Activated CD4-positive, alpha-beta T cell treated with anti-CD3 and anti-CD28 coated beads for 36 hours (primary cell): ENCODE results near the gene KCNK13. TPM values are rescaled to one million over a fixed set of nuclear protein-coding genes. Genes with fewer than 3 reads are reported as not detected.
"Not testable (repeated sequence)": the region's sequence is repeated elsewhere in the genome, so short reads cannot be mapped to it uniquely, and the experiment has no call there.

ENCODE experiments used
- ATAC-seq: fragments of 200-7000 bp; cut with Tn5 transposase; one replicate; pipeline ENCODE4 v1.10.0; 2021; ENCODE audit warnings: mild to moderate bottlenecking, moderate library complexity
- CTCF ChIA-PET: fragments of 350-600 bp; sonication (Branson Sonifier 250); formaldehyde crosslinking; loops from one replicate; lab custom pipeline; 2021; ENCODE audit warnings: antibody characterized with exemption; lab: Charles Lee
- POLR2A ChIA-PET: fragments of 350-600 bp; sonication (Branson Sonifier 250); formaldehyde crosslinking; loops from one replicate; lab custom pipeline; 2021; ENCODE audit warnings: antibody characterized with exemption, inconsistent platforms; lab: Charles Lee
- DNase-seq: peaks from one replicate; pipeline ENCODE4 v3.0.0-alpha.2; 2020
- H3K27ac Mint-ChIP-seq: one replicate; pipeline ENCODE4 v1.8.0; 2021; ENCODE audit warnings: mixed read lengths
- H3K27me3 Mint-ChIP-seq: one replicate; pipeline ENCODE4 v1.8.0; 2021; ENCODE audit warnings: mixed read lengths
- H3K36me3 Mint-ChIP-seq: one replicate; pipeline ENCODE4 v1.8.0; 2021; ENCODE audit warnings: low read depth, mixed read lengths
- H3K4me1 Mint-ChIP-seq: one replicate; pipeline ENCODE4 v1.8.0; 2021; ENCODE audit warnings: mixed read lengths
- H3K4me3 Mint-ChIP-seq: one replicate; pipeline ENCODE4 v1.8.0; 2021; ENCODE audit warnings: mild to moderate bottlenecking, moderate library complexity, mixed read lengths
- H3K9me3 Mint-ChIP-seq: one replicate; pipeline ENCODE4 v1.8.0; 2021; ENCODE audit warnings: low read depth, mixed read lengths
- intact Hi-C, 2 experiments: fragments of 100-400 bp; cut with DNase I in 1 of 2; cut with micrococcal nuclease in 1 of 2; formaldehyde crosslinking; loops; one replicate each; pipeline versions ENCODE4 v1.14.2 to v1.15.1; 2022 to 2024; cut with DNase I, micrococcal nuclease
- total RNA-seq, 2 experiments: library from RNA; stranded (reverse); gene quantifications; one replicate each; pipeline ENCODE4 v1.2.3, GENCODE V29; 2021

The KCNK13 gene
- not detected for total RNA-seq

- Mint-ChIP-seq H3K36me3 (no peaks in the 10 kb centered on the region), H3K27ac (no peak within 1 kb of the TSS), H3K4me1 (peaks cover 24% of the 10 kb centered on the region), H3K27me3 (peaks cover 59% of the 10 kb centered on the region), H3K9me3 (no peaks in the 10 kb centered on the region), H3K4me3 (peak within 1 kb of the TSS; percentile 64)
- intact Hi-C loops, result loop anchor here in 1 of 2 experiments (5.0 kb wide), 1 partner anchor 104 kb away; the partner anchor contains the start of gene TDP1
- ChIA-PET CTCF (interaction anchor here (0.7 to 1.3 kb wide), 5 partner anchors 18 to 818 kb away, joined by 3 to 5 read pairs (median 3); no protein-coding TSS in a partner anchor), POLR2A (no interaction called here)
- ATAC-seq (no peak), DNase-seq (peak; percentile 22)
Measured at GRCh38 chr14:90061685-90062126, at the start of gene KCNK13. KCNK13 (plus strand) TSS chr14:90061994; CDS start chr14:90062206, 212 bp downstream.

- no peak for DNase-seq
- ChIA-PET CTCF (interaction anchor here (0.6 to 1.0 kb wide), 4 partner anchors 40 to 227 kb away, joined by 3 read pairs; no protein-coding TSS in a partner anchor), POLR2A (no interaction called here)
- Mint-ChIP-seq H3K27ac (no peak overlapping the region), H3K27me3 (no peaks in the 10 kb centered on the region), H3K4me3 (no peak overlapping the region), H3K9me3 (no peaks in the 10 kb centered on the region), H3K36me3 (peaks cover 73% of the 10 kb centered on the region), H3K4me1 (peaks cover 5% of the 10 kb centered on the region)
- intact Hi-C loops, result no loop called here
- ATAC-seq, result no peak
Measured at GRCh38 chr14:90017371-90017770, 44.4 kb upstream of the KCNK13 start.

- Mint-ChIP-seq H3K27me3 (no peaks in the 10 kb centered on the region), H3K9me3 (no peaks in the 10 kb centered on the region), H3K4me1 (peaks cover 5% of the 10 kb centered on the region), H3K4me3 (no peak overlapping the region), H3K36me3 (peaks cover 77% of the 10 kb centered on the region), H3K27ac (no peak overlapping the region)
- POLR2A ChIA-PET, result no interaction called here
- CTCF ChIA-PET, result no interaction called here
- no peak for ATAC-seq
- intact Hi-C loops, result no loop called here
- no peak for DNase-seq
Measured at GRCh38 chr14:90019824-90020523, 41.8 kb upstream of the KCNK13 start.

GRCh38 chr14:90023176-90023896 is 38.5 kb upstream of the KCNK13 start:
- ChIA-PET POLR2A (interaction anchor here (0.6 kb wide), 1 partner anchor 726 kb away, joined by 7 read pairs; no protein-coding TSS in a partner anchor), CTCF (no interaction called here)
- no peak for ATAC-seq
- peaks cover 5% of the 10 kb centered on the region for H3K4me1 Mint-ChIP-seq
- peaks cover 66% of the 10 kb centered on the region for H3K36me3 Mint-ChIP-seq
- intact Hi-C loops, result no loop called here
- H3K27ac Mint-ChIP-seq, result no peak overlapping the region
- no peak overlapping the region for H3K4me3 Mint-ChIP-seq
- DNase-seq, result no peak
- H3K9me3 Mint-ChIP-seq, result no peaks in the 10 kb centered on the region
- no peaks in the 10 kb centered on the region for H3K27me3 Mint-ChIP-seq

GRCh38 chr14:90024910-90025309 is 36.9 kb upstream of the KCNK13 start:
- H3K4me1 Mint-ChIP-seq, result peaks cover 3% of the 10 kb centered on the region
- ChIA-PET POLR2A (no interaction called here), CTCF (no interaction called here)
- no peak overlapping the region for H3K27ac Mint-ChIP-seq
- DNase-seq (no peak), ATAC-seq (no peak)
- H3K36me3 Mint-ChIP-seq, result peaks cover 59% of the 10 kb centered on the region
- no peaks in the 10 kb centered on the region for H3K9me3 Mint-ChIP-seq
- no peaks in the 10 kb centered on the region for H3K27me3 Mint-ChIP-seq
- H3K4me3 Mint-ChIP-seq, result no peak overlapping the region
- intact Hi-C loops, result no loop called here

GRCh38 chr14:90026608-90027007 is 35.2 kb upstream of the KCNK13 start:
- H3K9me3 Mint-ChIP-seq, H3K27me3 Mint-ChIP-seq, ATAC-seq, POLR2A ChIA-PET, DNase-seq, H3K27ac Mint-ChIP-seq, intact Hi-C loops, H3K4me1 Mint-ChIP-seq, H3K4me3 Mint-ChIP-seq, CTCF ChIA-PET: not testable (repeated sequence)
- peaks cover 58% of the 10 kb centered on the region for H3K36me3 Mint-ChIP-seq

GRCh38 chr14:90027842-90028241 is 34.0 kb upstream of the KCNK13 start:
- H3K4me1 Mint-ChIP-seq, result no peaks in the 10 kb centered on the region
- no peaks in the 10 kb centered on the region for H3K27me3 Mint-ChIP-seq
- no peak overlapping the region for H3K27ac Mint-ChIP-seq
- no peak overlapping the region for H3K4me3 Mint-ChIP-seq
- ChIA-PET CTCF (interaction anchor here (0.6 to 1.5 kb wide), 3 partner anchors 11 to 55 kb away, joined by 4 read pairs; no protein-coding TSS in a partner anchor), POLR2A (no interaction called here)
- peaks cover 59% of the 10 kb centered on the region for H3K36me3 Mint-ChIP-seq
- DNase-seq, result no peak
- no peaks in the 10 kb centered on the region for H3K9me3 Mint-ChIP-seq
- intact Hi-C loops, result no loop called here
- no peak for ATAC-seq

GRCh38 chr14:90034156-90034555 is 27.6 kb upstream of the KCNK13 start:
- Mint-ChIP-seq H3K4me3 (no peak overlapping the region), H3K9me3 (no peaks in the 10 kb centered on the region), H3K27ac (no peak overlapping the region), H3K36me3 (peaks cover 59% of the 10 kb centered on the region), H3K4me1 (peaks cover 8% of the 10 kb centered on the region), H3K27me3 (no peaks in the 10 kb centered on the region)
- no peak for ATAC-seq
- ChIA-PET CTCF (no interaction called here), POLR2A (interaction anchor here (0.6 kb wide), 1 partner anchor 95 kb away, joined by 3 read pairs; no protein-coding TSS in a partner anchor)
- intact Hi-C loops, result no loop called here
- no peak for DNase-seq

- no peaks in the 10 kb centered on the region for H3K9me3 Mint-ChIP-seq
- DNase-seq (no peak), ATAC-seq (peak; percentile 33)
- CTCF ChIA-PET, result interaction anchor here (0.6 kb wide), 1 partner anchor 1032 kb away, joined by 3 read pairs; no protein-coding TSS in a partner anchor
- H3K4me1 Mint-ChIP-seq, result peaks cover 11% of the 10 kb centered on the region
- H3K36me3 Mint-ChIP-seq, result peaks cover 62% of the 10 kb centered on the region
- peak overlapping the region; percentile 7 for H3K27ac Mint-ChIP-seq
- POLR2A ChIA-PET, result interaction anchor here (0.6 kb wide), 1 partner anchor 96 kb away, joined by 3 read pairs; no protein-coding TSS in a partner anchor
- H3K27me3 Mint-ChIP-seq, result no peaks in the 10 kb centered on the region
- intact Hi-C loops, result no loop called here
- H3K4me3 Mint-ChIP-seq, result no peak overlapping the region
Measured at GRCh38 chr14:90034835-90035525, 26.8 kb upstream of the KCNK13 start.

GRCh38 chr14:90039253-90040010 is 22.4 kb upstream of the KCNK13 start:
- no peak overlapping the region for H3K4me3 Mint-ChIP-seq
- H3K36me3 Mint-ChIP-seq, result peaks cover 68% of the 10 kb centered on the region
- intact Hi-C loops, result no loop called here
- ATAC-seq (no peak), DNase-seq (no peak)
- H3K9me3 Mint-ChIP-seq, result no peaks in the 10 kb centered on the region
- no peak overlapping the region for H3K27ac Mint-ChIP-seq
- no peaks in the 10 kb centered on the region for H3K27me3 Mint-ChIP-seq
- peaks cover 22% of the 10 kb centered on the region for H3K4me1 Mint-ChIP-seq
- POLR2A ChIA-PET, result no interaction called here
- CTCF ChIA-PET, result interaction anchor here (1.6 kb wide), 1 partner anchor 12 kb away, joined by 4 read pairs; no protein-coding TSS in a partner anchor
